K562 (cell line): Measurements from ENCODE around the gene LRCH1. TPM values are rescaled to one million over a fixed set of nuclear protein-coding genes. Genes with fewer than 3 reads are reported as not detected.

Experiments used
- ATAC-seq: fragments of 200-7000 bp; cut with Tn5 transposase; 3 replicates; pipeline ENCODE4 v1.9.1; 2020; ENCODE audit warnings: moderate library complexity
- BruUV-seq: library from RNA; stranded (reverse); fragments of 400-500 nt; replicated peaks from 2 replicates; lab custom pipeline; 2021; lab: Mats Ljungman, UMichigan
- CTCF ChIA-PET: fragments of 300-600 bp; formaldehyde crosslinking; extraction: SDS; loops from one replicate; lab custom pipeline; 2021; ENCODE audit warnings: low intra/inter-chr PET ratio; lab: Yijun Ruan, JAX
- POLR2A ChIA-PET: fragments of 300-600, 350-650 bp; sonication (Branson Sonifier 250); formaldehyde crosslinking; extraction: SDS; loops from one replicate; lab custom pipeline; 2021; ENCODE audit warnings: antibody characterized with exemption, inconsistent platforms; lab: Yijun Ruan, JAX
- DNase-seq, 4 experiments: peaks; one replicate each; pipeline versions ENCODE4 v3.0.0 to v3.0.0-alpha.2; 2011 to 2018; ENCODE audit warnings: low spot score in 3 of 4, mixed read lengths in 3 of 4; ENCODE audit errors: extremely low read depth in 1 of 4
- FAIRE-seq: peaks from 2 replicates; lab custom pipeline; 2011; peaks lifted over from hg19 to GRCh38; lab: Jason Lieb, UNC
- H2AFZ ChIP-seq: 2 replicates; pipeline ENCODE4 v1.6.0; 2011; ENCODE audit warnings: low read depth, low read length, control low read depth, inconsistent platforms
- H3K27ac ChIP-seq: fragments of 200-600 bp; 3 replicates; pipeline ENCODE4 v1.8.0; 2011; ENCODE audit warnings: low read depth, mild to moderate bottlenecking, control low read depth, inconsistent platforms, low read length, moderate library complexity, mixed read lengths; ENCODE audit errors: extremely low read depth
- H3K27me3 ChIP-seq, 2 experiments: fragments of 300-600 bp in 1 of 2; 2 replicates in 1 of 2; 3 replicates in 1 of 2; pipeline versions ENCODE4 v1.6.0 to v1.8.0; 2011; ENCODE audit warnings: inconsistent platforms in 2 of 2, low read length in 2 of 2, mild to moderate bottlenecking in 1 of 2, mixed read lengths in 1 of 2, moderate library complexity in 1 of 2; ENCODE audit not compliant: control insufficient read depth in 2 of 2, insufficient read depth in 2 of 2
- H3K36me3 ChIP-seq: fragments of 300-600 bp; 3 replicates; pipeline ENCODE4 v1.8.0; 2011; ENCODE audit warnings: mild to moderate bottlenecking, low read length, inconsistent platforms; ENCODE audit not compliant: control insufficient read depth, insufficient read depth
- H3K4me1 ChIP-seq, 2 experiments: fragments of 200-600 bp in 1 of 2; replicated peaks in 1 of 2; 2 replicates in 1 of 2; 3 replicates in 1 of 2; pipeline versions ENCODE4 v1.5.1 to v1.8.0; 2011; ENCODE audit warnings: inconsistent platforms in 2 of 2, low read length in 2 of 2, mild to moderate bottlenecking in 1 of 2, mixed read lengths in 1 of 2, moderate library complexity in 1 of 2; ENCODE audit not compliant: control insufficient read depth in 2 of 2, insufficient read depth in 2 of 2
- H3K4me2 ChIP-seq: 2 replicates; pipeline ENCODE4 v1.6.1; 2011; ENCODE audit warnings: low read length, control low read depth, inconsistent platforms, mixed read lengths; ENCODE audit not compliant: insufficient read depth
- H3K4me3 ChIP-seq: fragments of 200-600 bp; sonication (generic), shearing (Covaris generic); 2 replicates; pipeline ENCODE4 v1.5.1; 2016; ENCODE audit warnings: control low read depth, inconsistent platforms
- H3K79me2 ChIP-seq: fragments of 200-600 bp; 3 replicates; pipeline ENCODE4 v1.8.0; 2011; ENCODE audit warnings: low read length, inconsistent platforms; ENCODE audit not compliant: control insufficient read depth, insufficient read depth
- H3K9ac ChIP-seq, 2 experiments: 2 replicates each; pipeline versions ENCODE4 v1.6.0 to v1.6.1; 2011; ENCODE audit warnings: low read depth in 2 of 2, low read length in 2 of 2, control low read depth in 1 of 2, inconsistent platforms in 1 of 2, mild to moderate bottlenecking in 1 of 2, mixed read lengths in 1 of 2; ENCODE audit not compliant: insufficient read depth in 1 of 2
- H3K9me1 ChIP-seq: one replicate; pipeline ENCODE4 v1.6.0; 2011; ENCODE audit warnings: inconsistent platforms, mild to moderate bottlenecking, low read length, moderate library complexity; ENCODE audit not compliant: control insufficient read depth, insufficient read depth
- H3K9me3 ChIP-seq: replicated peaks from 2 replicates; pipeline ENCODE4 v1.5.1; 2011; ENCODE audit warnings: low read depth, low read length, inconsistent platforms; ENCODE audit not compliant: control insufficient read depth, insufficient read depth
- H4K20me1 ChIP-seq: replicated peaks from 2 replicates; pipeline ENCODE4 v1.6.1; 2011; ENCODE audit warnings: low read length, inconsistent platforms, mixed read lengths; ENCODE audit not compliant: control insufficient read depth, insufficient read depth
- CEBPG ChIP-seq, 3 experiments: fragments of 200-800 bp in 1 of 3; sonication (Bioruptor generic) in 1 of 3; sonication (generic) in 1 of 3; formaldehyde crosslinking in 1 of 3; IDR thresholded peaks in 2 of 3; conservative IDR thresholded peaks in 1 of 3; 2 replicates each; pipeline versions ENCODE4 v1.6.1 to v1.8.0; 2016 to 2022; ENCODE audit warnings: missing compliant biosample characterization in 2 of 3, missing genetic modification characterization in 2 of 3, mild to moderate bottlenecking in 1 of 3, missing genetic modification reagents in 1 of 3
- DACH1 ChIP-seq: fragments of 450-650 bp; IDR thresholded peaks from 2 replicates; pipeline ENCODE4 v1.6.1; 2018; ENCODE audit not compliant: partially characterized antibody
- FIP1L1 ChIP-seq: fragments of 200-400 bp; formaldehyde crosslinking; IDR thresholded peaks from 2 replicates; pipeline ENCODE4 v1.6.1; 2018; ENCODE audit warnings: mild to moderate bottlenecking, low read depth, low read length; ENCODE audit not compliant: poor library complexity, severe bottlenecking
- HMG20A ChIP-seq: fragments of 450-650 bp; formaldehyde crosslinking; conservative IDR thresholded peaks from 2 replicates; pipeline ENCODE4 v1.4.0; 2020; ENCODE audit warnings: mild to moderate bottlenecking, mixed read lengths
- HMG20B ChIP-seq: fragments of 250-450 bp; sonication (Bioruptor Pico); IDR thresholded peaks from 2 replicates; pipeline ENCODE4 v1.5.0; 2021; ENCODE audit warnings: mild to moderate bottlenecking
- MEIS2 ChIP-seq: fragments of 450-650 bp; IDR thresholded peaks from 2 replicates; pipeline ENCODE4 v1.6.1; 2014; ENCODE audit warnings: mild to moderate bottlenecking; ENCODE audit not compliant: partially characterized antibody
- PTRF ChIP-seq: fragments of 450-650 bp; IDR thresholded peaks from 2 replicates; pipeline ENCODE4 v1.6.1; 2016; ENCODE audit warnings: mild to moderate bottlenecking, missing genetic modification characterization, missing compliant biosample characterization
- RAD51 ChIP-seq: fragments of 450-650 bp; IDR thresholded peaks from 2 replicates; pipeline ENCODE4 v1.7.1; 2016; ENCODE audit warnings: low read depth, mild to moderate bottlenecking, borderline replicate concordance
- TCF7L2 ChIP-seq: fragments of 150-350 bp; IDR thresholded peaks from 2 replicates; pipeline ENCODE4 v1.6.1; 2016; ENCODE audit warnings: low read depth, mild to moderate bottlenecking, low read length, moderate library complexity
- ZC3H8 ChIP-seq: fragments of 450-650 bp; IDR thresholded peaks from 2 replicates; pipeline ENCODE4 v1.6.1; 2017
- ZKSCAN3 ChIP-seq: fragments of 250-450 bp; sonication (Bioruptor Pico); IDR thresholded peaks from 2 replicates; pipeline ENCODE4 v1.4.0; 2020
- ZNF384 ChIP-seq: IDR thresholded peaks from 2 replicates; pipeline ENCODE4 v1.6.1; 2012; ENCODE audit warnings: low read depth, low read length, improper control_type of control experiment
- WGBS: fragments of 100-300 bp; shearing (Covaris generic); methylation state at CpG from one replicate; pipeline ENCODE4 v1.1.6; 2016; ENCODE audit warnings: low coverage, mixed read lengths; ENCODE audit not compliant: insufficient coverage; ENCODE audit errors: missing lambda C conversion rate; 5-methylcytosine and 5-hydroxymethylcytosine counted together
- in situ Hi-C: fragments of 300-500 bp; cut with MboI; formaldehyde crosslinking; loops from 4 replicates; pipeline ENCODE4 v1.15.0; 2018; ENCODE audit warnings: inconsistent platforms, mixed read lengths
- intact Hi-C: fragments of 100-400 bp; cut with micrococcal nuclease; formaldehyde crosslinking; loops from 2 replicates; pipeline ENCODE4 v1.14.2; 2022
- polyA plus RNA-seq, 8 experiments: library from polyadenylated mRNA; depleted of rRNA in 4 of 8; stranded (reverse) in 5 of 8; unstranded in 3 of 8; fragments of >200 nt; fragmentation: Nextera tagmentation in 2 of 8; fragmentation: Illumina TruSeq in 1 of 8; extraction: Ambion mirVana in 2 of 8; extraction: Trizol in 1 of 8; gene quantifications; 2 replicates each; pipeline versions ENCODE4 v1.2.1 to v1.2.3, GENCODE V29; 2011 to 2014; ENCODE audit warnings: inconsistent platforms in 1 of 8, missing spikeins in 1 of 8
- total RNA-seq, 7 experiments: library from RNA; depleted of rRNA in 6 of 7; stranded (reverse); fragments of >200 nt in 6 of 7; fragmentation: Illumina TruSeq in 2 of 7; extraction: Trizol in 2 of 7; gene quantifications; 2 replicates each; pipeline versions ENCODE4 v1.2.1 to v1.2.3, GENCODE V29; 2011 to 2021; ENCODE audit warnings: low replicate concordance in 1 of 7
- TF ChIP-seq, protein P1 (sequence below): fragments of 450-650 bp; IDR thresholded peaks from 2 replicates; pipeline ENCODE4 v1.7.1; 2018; ENCODE audit warnings: mild to moderate bottlenecking, low read depth; ENCODE audit not compliant: partially characterized antibody

LRCH1 gene
- total and polyA plus RNA-seq, 9 of the 15 experiments (the other 6 are each of a cell fraction or from before 2014, with no cell fraction given), result 1.1 to 6.8 (median 3.7) TPM

DNA sequence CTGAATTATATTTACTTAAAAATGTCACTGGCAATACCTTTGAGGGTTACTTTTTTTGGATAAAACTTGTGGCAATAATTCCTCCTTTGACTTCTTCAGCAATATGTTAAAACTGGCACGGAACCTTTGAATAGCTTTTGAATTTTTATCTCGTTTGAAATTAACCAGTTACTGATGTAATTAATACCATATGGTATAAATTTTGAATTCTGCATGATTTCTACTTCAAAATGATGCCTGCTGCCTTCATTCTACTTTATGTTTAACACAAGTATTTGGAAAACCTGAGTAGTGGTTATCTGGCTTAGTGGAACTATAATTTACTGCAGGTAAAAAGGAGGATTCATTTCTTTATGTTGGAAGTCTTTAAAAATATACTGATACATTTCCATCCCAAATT, 85.3 kb downstream of the LRCH1 start:
- Histone ChIP-seq H3K4me3 (no peak overlapping the region), H4K20me1 (peaks cover 25% of the 10 kb centered on the region), H3K79me2 (peaks cover 5% of the 10 kb centered on the region; the same call in 2 of the 3 replicates), H3K4me2 (no peak overlapping the region), H3K9me3 (no peaks in the 10 kb centered on the region), H3K36me3 (no peaks in the 10 kb centered on the region), H3K4me1 (peaks cover 0 to 6% of the 10 kb centered on the region in 2 experiments; a peak in 4 of 5 replicates), H2AFZ (no peak overlapping the region), H3K9ac (no peak overlapping the region), H3K27ac (no peak overlapping the region), H3K27me3 (no peaks in the 10 kb centered on the region), H3K9me1 (no peaks in the 10 kb centered on the region)
- ATAC-seq, result no peak
- DNase-seq, result no peak
- in situ Hi-C loops, result no loop called here
- ChIA-PET CTCF (no interaction called here), POLR2A (interaction anchor here (0.9 kb wide), 1 partner anchor 15 kb away, joined by 3 read pairs; no protein-coding TSS in a partner anchor)
- FAIRE-seq, result no peak
- 50% methylated on average over 2 of the region's 2 CpGs for WGBS
- no TSS peak for BruUV-seq
- no peak for TF ChIP-seq PTRF (tag)
- TF ChIP-seq ZC3H8, result no peak
- TF ChIP-seq ZKSCAN3 (CRISPR knock-in tag), result no peak
- no peak for TF ChIP-seq DACH1
- TF ChIP-seq, protein P1, sequence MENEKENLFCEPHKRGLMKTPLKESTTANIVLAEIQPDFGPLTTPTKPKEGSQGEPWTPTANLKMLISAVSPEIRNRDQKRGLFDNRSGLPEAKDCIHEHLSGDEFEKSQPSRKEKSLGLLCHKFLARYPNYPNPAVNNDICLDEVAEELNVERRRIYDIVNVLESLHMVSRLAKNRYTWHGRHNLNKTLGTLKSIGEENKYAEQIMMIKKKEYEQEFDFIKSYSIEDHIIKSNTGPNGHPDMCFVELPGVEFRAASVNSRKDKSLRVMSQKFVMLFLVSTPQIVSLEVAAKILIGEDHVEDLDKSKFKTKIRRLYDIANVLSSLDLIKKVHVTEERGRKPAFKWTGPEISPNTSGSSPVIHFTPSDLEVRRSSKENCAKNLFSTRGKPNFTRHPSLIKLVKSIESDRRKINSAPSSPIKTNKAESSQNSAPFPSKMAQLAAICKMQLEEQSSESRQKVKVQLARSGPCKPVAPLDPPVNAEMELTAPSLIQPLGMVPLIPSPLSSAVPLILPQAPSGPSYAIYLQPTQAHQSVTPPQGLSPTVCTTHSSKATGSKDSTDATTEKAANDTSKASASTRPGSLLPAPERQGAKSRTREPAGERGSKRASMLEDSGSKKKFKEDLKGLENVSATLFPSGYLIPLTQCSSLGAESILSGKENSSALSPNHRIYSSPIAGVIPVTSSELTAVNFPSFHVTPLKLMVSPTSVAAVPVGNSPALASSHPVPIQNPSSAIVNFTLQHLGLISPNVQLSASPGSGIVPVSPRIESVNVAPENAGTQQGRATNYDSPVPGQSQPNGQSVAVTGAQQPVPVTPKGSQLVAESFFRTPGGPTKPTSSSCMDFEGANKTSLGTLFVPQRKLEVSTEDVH, result no peak
- no peak for TF ChIP-seq HMG20A (CRISPR knock-in tag)
- TF ChIP-seq TCF7L2, result no peak
- no peak for TF ChIP-seq FIP1L1
- no peak for TF ChIP-seq HMG20B (CRISPR knock-in tag)
- no peak for TF ChIP-seq CEBPG (CRISPR knock-in tag; IDR thresholded peaks at IDR 0.05)
- no peak for TF ChIP-seq CEBPG (tag; conservative IDR thresholded peaks at IDR 0.05 in 1 of 2, IDR thresholded peaks at IDR 0.05 in 1 of 2)
- TF ChIP-seq MEIS2, result no peak
- no peak for TF ChIP-seq ZNF384
- no peak for TF ChIP-seq RAD51
- intact Hi-C loops, result no loop called here
